ENCODE measurements around the gene MYBPC3. TPM values are rescaled to one million over a fixed set of nuclear protein-coding genes. Genes with fewer than 3 reads are reported as not detected.

Gene MYBPC3
- total and polyA plus RNA-seq, 12 donors, result 484 to 3,138 (median 2,423) TPM

DNA sequence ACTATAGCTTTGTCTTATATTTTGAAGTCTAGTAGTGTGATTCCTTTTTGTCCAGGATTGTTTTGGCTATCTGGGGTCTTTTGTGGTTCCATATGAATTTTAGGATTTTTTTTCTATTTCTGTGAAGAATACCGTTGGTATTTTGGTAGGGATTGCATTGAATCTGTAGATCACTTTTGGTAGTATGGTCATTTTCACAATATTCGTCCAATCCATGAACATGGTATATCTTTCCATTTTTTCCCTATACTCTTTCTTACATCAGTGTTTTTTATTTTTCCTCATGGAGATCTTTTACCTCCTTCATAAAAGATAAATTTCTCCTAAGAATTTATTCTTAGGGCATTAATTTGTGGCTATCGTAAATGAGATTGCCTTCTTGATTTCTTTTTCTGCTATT, 53.4 kb downstream of the MYBPC3 start:
- Histone ChIP-seq H3K4me1 (no peaks in the 10 kb centered on the region), H3K9me3 (peaks cover 0 to 48% (median 16%) of the 10 kb centered on the region in 11 donors), H3K27me3 (no peaks in the 10 kb centered on the region), H3K4me3 (no peak overlapping the region), H3K36me3 (peaks cover 0 to 100% (median 12%) of the 10 kb centered on the region in 9 donors), H3K27ac (no peak overlapping the region)
- intact Hi-C loops (cut with DNase I), result no loop called here
- WGBS, 2 donors, result 98% methylated on average over 3 of the region's 3 CpGs
- ATAC-seq (no peak), DNase-seq (no peak)
- TF ChIP-seq, protein P1, sequence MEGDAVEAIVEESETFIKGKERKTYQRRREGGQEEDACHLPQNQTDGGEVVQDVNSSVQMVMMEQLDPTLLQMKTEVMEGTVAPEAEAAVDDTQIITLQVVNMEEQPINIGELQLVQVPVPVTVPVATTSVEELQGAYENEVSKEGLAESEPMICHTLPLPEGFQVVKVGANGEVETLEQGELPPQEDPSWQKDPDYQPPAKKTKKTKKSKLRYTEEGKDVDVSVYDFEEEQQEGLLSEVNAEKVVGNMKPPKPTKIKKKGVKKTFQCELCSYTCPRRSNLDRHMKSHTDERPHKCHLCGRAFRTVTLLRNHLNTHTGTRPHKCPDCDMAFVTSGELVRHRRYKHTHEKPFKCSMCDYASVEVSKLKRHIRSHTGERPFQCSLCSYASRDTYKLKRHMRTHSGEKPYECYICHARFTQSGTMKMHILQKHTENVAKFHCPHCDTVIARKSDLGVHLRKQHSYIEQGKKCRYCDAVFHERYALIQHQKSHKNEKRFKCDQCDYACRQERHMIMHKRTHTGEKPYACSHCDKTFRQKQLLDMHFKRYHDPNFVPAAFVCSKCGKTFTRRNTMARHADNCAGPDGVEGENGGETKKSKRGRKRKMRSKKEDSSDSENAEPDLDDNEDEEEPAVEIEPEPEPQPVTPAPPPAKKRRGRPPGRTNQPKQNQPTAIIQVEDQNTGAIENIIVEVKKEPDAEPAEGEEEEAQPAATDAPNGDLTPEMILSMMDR (IDR thresholded peaks at IDR 0.05), result no peak

DNA sequence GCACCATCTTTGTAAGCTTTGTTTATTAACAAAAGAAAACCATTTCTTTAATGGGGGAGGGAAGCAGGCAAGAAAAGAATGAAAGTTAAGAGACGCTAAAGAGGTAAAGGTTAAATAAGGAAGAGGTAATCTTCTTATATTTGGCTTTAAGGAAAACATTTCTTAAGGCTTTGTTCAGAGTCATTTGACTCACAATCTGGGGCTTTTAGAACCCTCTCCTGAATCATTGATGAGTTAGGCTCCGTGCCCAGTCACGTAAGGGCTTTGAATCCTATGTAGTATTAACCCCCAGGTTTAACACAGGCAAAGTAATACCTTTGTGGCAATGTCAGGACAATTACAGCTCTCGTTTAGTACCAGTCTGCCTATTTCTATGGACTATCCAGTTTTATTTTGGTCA, 56.5 kb downstream of the MYBPC3 start:
- Histone ChIP-seq H3K4me1 (no peaks in the 10 kb centered on the region), H3K27ac (no peak overlapping the region), H3K27me3 (no peaks in the 10 kb centered on the region), H3K4me3 (no peak overlapping the region), H3K9me3 (peaks cover 0 to 29% (median 12%) of the 10 kb centered on the region in 11 donors), H3K36me3 (peaks cover 0 to 100% (median 12%) of the 10 kb centered on the region in 9 donors)
- 90 to 91% methylated on average over 4 of the region's 4 CpGs for WGBS, 2 donors
- no peak for DNase-seq
- ATAC-seq, result no peak
- intact Hi-C loops (cut with DNase I), result no loop called here
- TF ChIP-seq, protein P1 (IDR thresholded peaks at IDR 0.05), result no peak

DNA sequence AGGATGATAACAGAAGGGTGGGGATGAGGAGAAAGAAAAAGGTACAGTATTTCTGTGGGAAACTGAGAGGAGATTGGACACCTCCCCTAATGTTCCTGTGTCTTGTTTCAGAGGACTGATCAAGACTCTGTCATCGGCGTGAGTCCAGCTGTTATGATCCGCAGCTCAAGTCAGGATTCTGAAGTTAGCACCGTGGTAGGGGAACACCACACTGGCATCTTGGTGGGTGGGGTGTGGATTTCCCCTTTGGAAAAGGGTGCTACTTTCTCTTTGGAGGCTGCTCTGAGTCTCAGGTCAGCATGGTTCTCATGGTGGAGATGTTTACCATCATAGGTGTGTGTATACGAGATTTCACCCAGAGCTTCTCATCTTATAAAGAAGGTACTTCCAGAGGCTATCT, 57.1 kb downstream of the MYBPC3 start:
- TF ChIP-seq, protein P1 (IDR thresholded peaks at IDR 0.05), result no peak
- H3K36me3 ChIP-seq, result peaks cover 0 to 100% (median 12%) of the 10 kb centered on the region in 9 donors
- no peaks in the 10 kb centered on the region for H3K27me3 ChIP-seq
- intact Hi-C loops (cut with DNase I), result no loop called here
- DNase-seq (no peak), ATAC-seq (no peak)
- H3K27ac ChIP-seq, result no peak overlapping the region
- no peak overlapping the region for H3K4me3 ChIP-seq
- H3K4me1 ChIP-seq, result no peaks in the 10 kb centered on the region
- peaks cover 0 to 29% (median 12%) of the 10 kb centered on the region in 11 donors for H3K9me3 ChIP-seq
- 95 to 96% methylated on average over 5 of the region's 5 CpGs for WGBS, 2 donors

DNA sequence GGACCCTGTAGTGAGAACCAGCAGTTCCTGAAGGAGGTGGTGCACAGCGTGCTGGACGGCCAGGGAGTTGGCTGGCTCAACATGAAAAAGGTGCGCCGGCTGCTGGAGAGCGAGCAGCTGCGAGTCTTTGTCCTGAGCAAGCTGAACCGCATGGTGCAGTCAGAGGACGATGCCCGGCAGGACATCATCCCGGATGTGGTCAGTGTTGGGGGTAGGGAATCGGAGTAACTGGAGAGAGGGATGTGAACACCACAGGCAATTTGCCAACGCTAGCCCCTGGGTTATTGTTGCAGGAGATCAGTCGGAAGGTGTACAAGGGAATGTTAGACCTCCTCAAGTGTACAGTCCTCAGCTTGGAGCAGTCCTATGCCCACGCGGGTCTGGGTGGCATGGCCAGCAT, 62.6 kb downstream of the MYBPC3 start:
- Histone ChIP-seq H3K27ac (no peak overlapping the region), H3K4me1 (peaks cover 0 to 38% (median 21%) of the 10 kb centered on the region in 9 donors), H3K27me3 (no peaks in the 10 kb centered on the region), H3K36me3 (peaks cover 0 to 100% (median 9%) of the 10 kb centered on the region in 9 donors), H3K9me3 (no peaks in the 10 kb centered on the region), H3K4me3 (no peak overlapping the region)
- TF ChIP-seq, protein P1 (IDR thresholded peaks at IDR 0.05), result no peak
- DNase-seq (no peak), ATAC-seq (no peak)
- WGBS, 2 donors, result 95% methylated on average over 15 of the region's 15 CpGs
- intact Hi-C loops (cut with DNase I), result no loop called here
